Measurements from ENCODE around the gene RFX7. TPM values are rescaled to one million over a fixed set of nuclear protein-coding genes. Genes with fewer than 3 reads are reported as not detected.
A peak's percentile ranks its signal among the peaks of the same experiment; 100 is the strongest.

The RFX7 gene
- total RNA-seq, 1 experiment from 2014 or later: 29.8 TPM

GRCh38 chr15:56058986-56059385 is 184.7 kb downstream of the RFX7 start:
- Mint-ChIP-seq H3K36me3 (ENCODE audit: insufficient read depth, unreplicated experiment) (no peaks in the 10 kb centered on the region), H3K9me3 (ENCODE audit: unreplicated experiment) (peaks cover 8% of the 10 kb centered on the region), H3K4me3 (ENCODE audit: unreplicated experiment) (no peak overlapping the region), H3K27me3 (ENCODE audit: insufficient read depth, unreplicated experiment) (no peaks in the 10 kb centered on the region), H3K27ac (ENCODE audit: low read depth, unreplicated experiment) (no peak overlapping the region), H3K4me1 (ENCODE audit: insufficient read depth, unreplicated experiment) (peaks cover 12% of the 10 kb centered on the region)
- no peak for TF ChIP-seq CTCF (IDR thresholded peaks at IDR 0.05; ENCODE audit: unreplicated experiment)
- DNase-seq (ENCODE audit: unreplicated experiment): no peak
- no TSS peak for BruUV-seq (replicated peaks)
- intact Hi-C loops (cut with micrococcal nuclease): no loop called here
- CTCF ChIA-PET: interaction anchor here (0.7 to 0.8 kb wide), 2 partner anchors 59 to 69 kb away, joined by 3 read pairs; no protein-coding TSS in a partner anchor
- POLR2A ChIA-PET: interaction anchor here (0.7 to 1.1 kb wide), 2 partner anchors 17 to 283 kb away, joined by 3 to 4 read pairs; no protein-coding TSS in a partner anchor

DNA sequence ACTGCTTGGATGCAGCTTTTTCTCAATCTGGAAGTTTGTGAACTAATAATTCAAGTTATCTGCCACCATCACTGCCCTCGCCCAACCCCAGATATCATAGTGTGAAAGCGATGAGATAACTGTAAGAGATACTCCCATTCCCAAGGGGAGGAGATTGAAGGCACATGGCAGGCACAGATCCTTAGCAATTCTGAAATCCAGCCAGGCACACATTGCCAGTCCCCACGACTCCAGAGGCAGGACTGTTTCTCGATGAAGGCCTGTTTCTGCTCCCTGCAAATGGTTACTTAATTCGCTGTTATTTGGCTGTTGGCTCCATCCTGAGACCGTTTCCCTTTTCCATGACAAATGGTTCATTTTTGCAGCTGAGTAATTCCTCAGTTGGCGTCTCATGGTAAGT is 187.1 kb downstream of the RFX7 start:
- Mint-ChIP-seq H3K4me3 (ENCODE audit: unreplicated experiment) (no peak overlapping the region), H3K4me1 (ENCODE audit: insufficient read depth, unreplicated experiment) (peaks cover 17% of the 10 kb centered on the region), H3K9me3 (ENCODE audit: unreplicated experiment) (peaks cover 2% of the 10 kb centered on the region), H3K27me3 (ENCODE audit: insufficient read depth, unreplicated experiment) (no peaks in the 10 kb centered on the region), H3K27ac (ENCODE audit: low read depth, unreplicated experiment) (no peak overlapping the region), H3K36me3 (ENCODE audit: insufficient read depth, unreplicated experiment) (no peaks in the 10 kb centered on the region)
- intact Hi-C loops (cut with micrococcal nuclease): no loop called here
- ChIA-PET POLR2A (interaction anchor here (0.7 to 1.8 kb wide), 4 partner anchors 17 to 213 kb away, joined by 3 to 7 read pairs (median 4); partner anchors contain the start of gene NEDD4), CTCF (interaction anchor here (1.2 to 5.2 kb wide), 3 partner anchors 8 to 139 kb away, joined by 3 to 79 read pairs (median 3); partner anchors contain the start of gene NEDD4)
- BruUV-seq (replicated peaks): no TSS peak
- no peak for DNase-seq (ENCODE audit: unreplicated experiment)
- TF ChIP-seq CTCF (IDR thresholded peaks at IDR 0.05; ENCODE audit: unreplicated experiment): no peak

- peaks cover 15% of the 10 kb centered on the region for H3K4me1 Mint-ChIP-seq (ENCODE audit: insufficient read depth, unreplicated experiment)
- no peak for DNase-seq (ENCODE audit: unreplicated experiment)
- H3K36me3 Mint-ChIP-seq (ENCODE audit: insufficient read depth, unreplicated experiment): no peaks in the 10 kb centered on the region
- intact Hi-C loops (cut with micrococcal nuclease): loop anchor here (1.0 kb wide), 1 partner anchor 136 kb away; no protein-coding TSS in a partner anchor
- no peak overlapping the region for H3K27ac Mint-ChIP-seq (ENCODE audit: low read depth, unreplicated experiment)
- no peaks in the 10 kb centered on the region for H3K9me3 Mint-ChIP-seq (ENCODE audit: unreplicated experiment)
- no peak overlapping the region for H3K4me3 Mint-ChIP-seq (ENCODE audit: unreplicated experiment)
- TF ChIP-seq CTCF (IDR thresholded peaks at IDR 0.05; ENCODE audit: unreplicated experiment): no peak
- POLR2A ChIA-PET: interaction anchor here (0.6 to 3.2 kb wide), 13 partner anchors 11 to 244 kb away, joined by 3 to 27 read pairs (median 6); partner anchors contain the start of gene NEDD4
- no peaks in the 10 kb centered on the region for H3K27me3 Mint-ChIP-seq (ENCODE audit: insufficient read depth, unreplicated experiment)
- CTCF ChIA-PET: interaction anchor here (0.6 to 5.2 kb wide), 18 partner anchors 11 to 403 kb away, joined by 3 to 79 read pairs (median 4); partner anchors contain the start of gene NEDD4
- no TSS peak for BruUV-seq (replicated peaks)
Measured at GRCh38 chr15:56053046-56053400, 190.7 kb downstream of the RFX7 start.

GRCh38 chr15:56052395-56053045 is 191.2 kb downstream of the RFX7 start:
- no peaks in the 10 kb centered on the region for H3K36me3 Mint-ChIP-seq (ENCODE audit: insufficient read depth, unreplicated experiment)
- no peaks in the 10 kb centered on the region for H3K9me3 Mint-ChIP-seq (ENCODE audit: unreplicated experiment)
- H3K4me3 Mint-ChIP-seq (ENCODE audit: unreplicated experiment): no peak overlapping the region
- peak; percentile 58 for DNase-seq (ENCODE audit: unreplicated experiment)
- no peaks in the 10 kb centered on the region for H3K27me3 Mint-ChIP-seq (ENCODE audit: insufficient read depth, unreplicated experiment)
- ChIA-PET CTCF (interaction anchor here (0.6 to 5.2 kb wide), 20 partner anchors 8 to 404 kb away, joined by 3 to 79 read pairs (median 4); partner anchors contain the start of gene NEDD4), POLR2A (interaction anchor here (0.8 to 3.2 kb wide), 15 partner anchors 10 to 157 kb away, joined by 3 to 27 read pairs (median 6); partner anchors contain the start of gene NEDD4)
- peaks cover 15% of the 10 kb centered on the region for H3K4me1 Mint-ChIP-seq (ENCODE audit: insufficient read depth, unreplicated experiment)
- H3K27ac Mint-ChIP-seq (ENCODE audit: low read depth, unreplicated experiment): no peak overlapping the region
- no TSS peak for BruUV-seq (replicated peaks)
- TF ChIP-seq CTCF (IDR thresholded peaks at IDR 0.05; ENCODE audit: unreplicated experiment): peak; percentile 51
- intact Hi-C loops (cut with micrococcal nuclease): loop anchor here (1.0 kb wide), 4 partner anchors 59 to 404 kb away; partner anchors contain the start of gene NEDD4

All from MCF 10A (cell line).